ENCODE results near the gene ATXN7. TPM values are rescaled to one million over a fixed set of nuclear protein-coding genes. Genes with fewer than 3 reads are reported as not detected.

ATXN7 gene
- total and polyA plus RNA-seq, 2 of the 4 experiments (the other 2 are of a cell fraction) = 8.6 to 13.6 TPM

GRCh38 chr3:63966871-63967270 lies 103.2 kb downstream of the ATXN7 start:
- Histone ChIP-seq H2BK5ac (ENCODE audit: low read depth, low read length, poor library complexity, severe bottlenecking) (no peak overlapping the region), H3K56ac (ENCODE audit: extremely low read depth, insufficient read depth, low read length) (no peak overlapping the region), H3K4me1 (ENCODE audit: control insufficient read depth, insufficient read depth, low read length) (peaks cover 22% of the 10 kb centered on the region), H4K8ac (ENCODE audit: low read depth in 2 of 2, low read length in 2 of 2) (no peak overlapping the region), H3K27me3 (ENCODE audit: control insufficient read depth, insufficient read depth, low read length) (no peaks in the 10 kb centered on the region), H2AK9ac (replicated peaks; ENCODE audit: low read depth, low read length, poor library complexity) (no peak overlapping the region), H3K9ac (ENCODE audit: low read depth, low read length) (no peak overlapping the region), H3K4ac (ENCODE audit: low read depth, low read length) (no peak overlapping the region; the same call in 1 of the 2 replicates), H3K4me3 (ENCODE audit: insufficient read depth, low read depth, low read length) (no peak overlapping the region), H3K4me2 (ENCODE audit: low read depth, low read length) (no peak overlapping the region), H3K14ac (replicated peaks; ENCODE audit: low read depth, low read length) (no peak overlapping the region), H4K91ac (ENCODE audit: insufficient read depth, low read depth, low read length) (no peak overlapping the region), H2BK20ac (ENCODE audit: low read depth, low read length) (no peak overlapping the region), H3K27ac (ENCODE audit: insufficient read depth, low read length) (no peak overlapping the region), H2BK120ac (ENCODE audit: low read depth, low read length) (no peak overlapping the region), H3K79me1 (ENCODE audit: low read depth in 1 of 2, low read length in 2 of 2) (peaks cover 42 to 60% of the 10 kb centered on the region in 2 experiments), H2AFZ (replicated peaks; ENCODE audit: low read length, poor library complexity) (no peak overlapping the region), H2BK15ac (ENCODE audit: low read depth, low read length) (no peak overlapping the region), H4K20me1 (ENCODE audit: insufficient read depth, low read length) (peaks cover 33% of the 10 kb centered on the region), H3K9me3 (ENCODE audit: control insufficient read depth, insufficient read depth, low read length) (no peaks in the 10 kb centered on the region), H4K5ac (ENCODE audit: low read depth, low read length) (no peak overlapping the region), H3K18ac (ENCODE audit: low read depth, low read length) (no peak overlapping the region), H2AK5ac (ENCODE audit: low read depth, low read length) (no peak overlapping the region), H3K36me3 (ENCODE audit: control insufficient read depth, insufficient read depth, low read length) (no peaks in the 10 kb centered on the region), H3K9me1 (ENCODE audit: insufficient read depth, low read length) (peaks cover 10% of the 10 kb centered on the region; the same call in 1 of the 2 replicates), H3K23ac (ENCODE audit: low read depth, low read length) (no peak overlapping the region; the same call in 1 of the 2 replicates)
- WGBS, 2 experiments (ENCODE audit: extremely low coverage in 2 of 2, insufficient read length in 1 of 2) = no CpG with 5 or more reads among the region's 1 CpG
- POLR2A ChIA-PET (ENCODE audit: unreplicated experiment) = no interaction called here
- CTCF ChIA-PET = interaction anchor here (1.2 kb wide), 1 partner anchor 9 kb away, joined by 3 read pairs; no protein-coding TSS in a partner anchor
- BruUV-seq (replicated peaks) = no TSS peak
- DNase-seq (no peak), ATAC-seq (ENCODE audit: low read depth) (no peak)
- intact Hi-C loops (cut with micrococcal nuclease) = no loop called here
- in situ Hi-C loops (cut with MboI; ENCODE audit: low sequenced_read_pairs) = no loop called here
- dilution Hi-C loops (cut with HindIII; ENCODE audit: low sequenced_read_pairs, unreplicated experiment) = no loop called here
- TF ChIP-seq RCOR1 (IDR thresholded peaks at IDR 0.05; ENCODE audit: insufficient replicate concordance, low read length) (no peak), MAFK (IDR thresholded peaks at IDR 0.05; ENCODE audit: low read depth, low read length) (no peak), CHD1 (IDR thresholded peaks at IDR 0.05; ENCODE audit: low read depth, low read length) (no peak), FOS (IDR thresholded peaks at IDR 0.05; ENCODE audit: low read depth, low read length) (no peak), MAZ (IDR thresholded peaks at IDR 0.05; ENCODE audit: borderline replicate concordance, low read depth, low read length) (no peak), BHLHE40 (IDR thresholded peaks at IDR 0.05; ENCODE audit: low read depth, low read length) (no peak), SMC3 (IDR thresholded peaks at IDR 0.05; ENCODE audit: low read depth, low read length) (no peak), CTCF (conservative IDR thresholded peaks at IDR 0.05; ENCODE audit: low read depth, low read length) (no peak), POLR2A (IDR thresholded peaks at IDR 0.05; ENCODE audit: low read depth, low read length) (no peak), USF2 (IDR thresholded peaks at IDR 0.05; ENCODE audit: low read depth, low read length) (no peak), ELK1 (IDR thresholded peaks at IDR 0.05; ENCODE audit: borderline replicate concordance, low read depth, low read length) (no peak), RFX5 (IDR thresholded peaks at IDR 0.05; ENCODE audit: low read depth, low read length) (no peak), CEBPB (IDR thresholded peaks at IDR 0.05; ENCODE audit: low read depth, low read length) (no peak), RAD21 (IDR thresholded peaks at IDR 0.05; ENCODE audit: low read length) (no peak), MXI1 (IDR thresholded peaks at IDR 0.05; ENCODE audit: borderline replicate concordance, low read depth, low read length) (no peak), NFE2L2 (IDR thresholded peaks at IDR 0.05; ENCODE audit: low read depth, low read length) (no peak)
